A673 (cell line): ENCODE data around the gene VWA5B1. TPM values are rescaled to one million over a fixed set of nuclear protein-coding genes. Genes with fewer than 3 reads are reported as not detected.

Source experiments
- BruUV-seq: library from RNA; stranded (reverse); fragments of 400-500 nt; replicated peaks from 2 replicates; lab custom pipeline; 2021; lab: Mats Ljungman, UMichigan
- CTCF ChIA-PET: fragments of 300-600 bp; sonication (Branson Sonifier 250); formaldehyde crosslinking; loops from one replicate; lab custom pipeline; 2022; ENCODE audit warnings: antibody characterized with exemption; lab: Charles Lee
- POLR2A ChIA-PET: fragments of 300-600 bp; sonication (Branson Sonifier 250); formaldehyde crosslinking; loops from one replicate; lab custom pipeline; 2022; ENCODE audit warnings: antibody characterized with exemption; ENCODE audit not compliant: low non-redundant PET; lab: Charles Lee
- DNase-seq: peaks from one replicate; pipeline ENCODE4 v3.0.0-alpha.2; 2015; ENCODE audit warnings: low spot score
- H3K27ac ChIP-seq: fragments of 200-600 bp; sonication (generic); 2 replicates; pipeline ENCODE4 v1.5.1; 2016; ENCODE audit warnings: mixed run types, low read depth, mild to moderate bottlenecking, mixed read lengths, antibody characterized with exemption, low read length; ENCODE audit not compliant: poor library complexity, severe bottlenecking
- H3K27me3 ChIP-seq: fragments of 200-600 bp; sonication (generic); replicated peaks from 2 replicates; pipeline ENCODE4 v1.6.1; 2017; ENCODE audit warnings: mixed run types, low read depth, mild to moderate bottlenecking, mixed read lengths, antibody characterized with exemption, low read length; ENCODE audit not compliant: insufficient read depth, poor library complexity
- H3K36me3 ChIP-seq: fragments of 200-600 bp; sonication (generic); 2 replicates; pipeline ENCODE4 v1.6.1; 2016; ENCODE audit warnings: mixed run types, mild to moderate bottlenecking, mixed read lengths, antibody characterized with exemption, low read length; ENCODE audit not compliant: insufficient read depth, poor library complexity, severe bottlenecking
- H3K4me1 ChIP-seq: fragments of 200-600 bp; sonication (generic); 2 replicates; pipeline ENCODE4 v1.6.1; 2017; ENCODE audit warnings: mixed run types, mild to moderate bottlenecking, mixed read lengths, antibody characterized with exemption, low read length; ENCODE audit not compliant: insufficient read depth, poor library complexity, severe bottlenecking
- H3K4me3 ChIP-seq: fragments of 200-600 bp; sonication (generic); 2 replicates; pipeline ENCODE4 v1.5.1; 2016; ENCODE audit warnings: low read depth, mixed run types, mild to moderate bottlenecking, mixed read lengths, low read length; ENCODE audit not compliant: poor library complexity, severe bottlenecking
- H3K9me3 ChIP-seq: fragments of 200-600 bp; sonication (generic); 2 replicates; pipeline ENCODE4 v1.6.1; 2016; ENCODE audit warnings: mixed run types, low read depth, mild to moderate bottlenecking, mixed read lengths, antibody characterized with exemption, low read length; ENCODE audit not compliant: poor library complexity, severe bottlenecking
- EZH2 ChIP-seq: fragments of 200-600 bp; sonication (generic); IDR thresholded peaks from 2 replicates; pipeline ENCODE4 v1.6.1; 2017; ENCODE audit warnings: borderline replicate concordance, low read depth, mild to moderate bottlenecking, mixed read lengths, antibody characterized with exemption, low read length; ENCODE audit not compliant: poor library complexity, severe bottlenecking
- intact Hi-C: fragments of 100-400 bp; cut with micrococcal nuclease; formaldehyde crosslinking; loops from one replicate; pipeline ENCODE4 v1.10.0; 2022; ENCODE audit not compliant: unreplicated experiment
- total RNA-seq: library from RNA; stranded (reverse); gene quantifications from 2 replicates; pipeline ENCODE4 v1.2.3, GENCODE V29; 2021
- TF ChIP-seq, protein P1 (sequence below): fragments of 300-800, 200-600 bp; sonication (generic); conservative IDR thresholded peaks from 2 replicates; pipeline ENCODE4 v1.5.1; 2017; ENCODE audit warnings: low read depth, mild to moderate bottlenecking, antibody characterized with exemption, low read length, moderate library complexity, mixed read lengths

Gene VWA5B1
- total RNA-seq, 1 experiment from 2014 or later = not detected

DNA sequence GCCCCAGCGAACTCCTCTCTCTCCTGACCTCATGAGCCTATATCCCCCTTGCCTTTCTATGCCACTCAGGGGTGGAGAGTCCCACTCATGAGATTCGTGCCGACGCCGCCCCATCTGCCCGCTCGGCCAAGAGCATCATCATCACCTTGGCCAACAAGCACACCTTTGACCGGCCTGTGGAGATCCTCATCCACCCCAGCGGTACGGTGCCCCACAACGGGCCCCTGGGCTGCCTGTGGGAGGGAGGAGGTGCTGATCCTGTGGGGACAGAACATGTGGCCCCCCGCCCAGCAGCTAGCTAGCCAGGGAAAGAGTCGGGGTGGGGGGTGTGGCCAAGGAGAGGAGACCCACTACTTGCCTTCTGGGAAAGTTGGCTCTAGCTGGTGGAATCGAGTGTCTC, 27.8 kb downstream of the VWA5B1 start:
- BruUV-seq = no TSS peak
- TF ChIP-seq, protein P1, sequence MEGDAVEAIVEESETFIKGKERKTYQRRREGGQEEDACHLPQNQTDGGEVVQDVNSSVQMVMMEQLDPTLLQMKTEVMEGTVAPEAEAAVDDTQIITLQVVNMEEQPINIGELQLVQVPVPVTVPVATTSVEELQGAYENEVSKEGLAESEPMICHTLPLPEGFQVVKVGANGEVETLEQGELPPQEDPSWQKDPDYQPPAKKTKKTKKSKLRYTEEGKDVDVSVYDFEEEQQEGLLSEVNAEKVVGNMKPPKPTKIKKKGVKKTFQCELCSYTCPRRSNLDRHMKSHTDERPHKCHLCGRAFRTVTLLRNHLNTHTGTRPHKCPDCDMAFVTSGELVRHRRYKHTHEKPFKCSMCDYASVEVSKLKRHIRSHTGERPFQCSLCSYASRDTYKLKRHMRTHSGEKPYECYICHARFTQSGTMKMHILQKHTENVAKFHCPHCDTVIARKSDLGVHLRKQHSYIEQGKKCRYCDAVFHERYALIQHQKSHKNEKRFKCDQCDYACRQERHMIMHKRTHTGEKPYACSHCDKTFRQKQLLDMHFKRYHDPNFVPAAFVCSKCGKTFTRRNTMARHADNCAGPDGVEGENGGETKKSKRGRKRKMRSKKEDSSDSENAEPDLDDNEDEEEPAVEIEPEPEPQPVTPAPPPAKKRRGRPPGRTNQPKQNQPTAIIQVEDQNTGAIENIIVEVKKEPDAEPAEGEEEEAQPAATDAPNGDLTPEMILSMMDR = no peak
- no peak for TF ChIP-seq EZH2
- Histone ChIP-seq H3K4me3 (no peak overlapping the region), H3K27ac (no peak overlapping the region), H3K4me1 (no peaks in the 10 kb centered on the region), H3K27me3 (peaks cover 67% of the 10 kb centered on the region), H3K36me3 (no peaks in the 10 kb centered on the region), H3K9me3 (no peaks in the 10 kb centered on the region)
- no peak for DNase-seq
- ChIA-PET POLR2A (no interaction called here), CTCF (no interaction called here)
- intact Hi-C loops = no loop called here

DNA sequence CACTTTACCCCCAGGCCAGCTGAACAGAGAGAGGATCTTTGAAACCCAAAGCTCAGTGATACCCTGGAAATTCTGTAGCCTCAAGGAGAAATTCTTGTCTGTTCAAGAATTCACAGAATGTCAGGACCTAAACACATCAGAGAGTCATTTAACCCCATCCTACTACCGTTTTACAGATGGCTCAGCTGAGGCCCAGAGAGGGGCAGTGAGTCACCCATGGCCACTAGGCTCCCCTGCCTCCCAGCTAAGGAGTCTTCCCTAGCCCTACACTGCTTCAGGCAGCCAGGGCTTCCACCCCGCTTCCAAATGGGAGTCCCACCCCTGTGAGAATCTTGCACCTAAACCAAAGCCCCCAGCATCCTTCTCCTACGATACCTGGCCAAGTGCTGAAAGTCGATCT, 28.3 kb downstream of the VWA5B1 start:
- Histone ChIP-seq H3K4me1 (no peaks in the 10 kb centered on the region), H3K36me3 (no peaks in the 10 kb centered on the region), H3K9me3 (no peaks in the 10 kb centered on the region), H3K4me3 (no peak overlapping the region), H3K27me3 (peaks cover 71% of the 10 kb centered on the region), H3K27ac (no peak overlapping the region)
- no TSS peak for BruUV-seq
- TF ChIP-seq, protein P1 = no peak
- no peak for TF ChIP-seq EZH2
- DNase-seq = no peak
- intact Hi-C loops = no loop called here
- ChIA-PET POLR2A (no interaction called here), CTCF (no interaction called here)

DNA sequence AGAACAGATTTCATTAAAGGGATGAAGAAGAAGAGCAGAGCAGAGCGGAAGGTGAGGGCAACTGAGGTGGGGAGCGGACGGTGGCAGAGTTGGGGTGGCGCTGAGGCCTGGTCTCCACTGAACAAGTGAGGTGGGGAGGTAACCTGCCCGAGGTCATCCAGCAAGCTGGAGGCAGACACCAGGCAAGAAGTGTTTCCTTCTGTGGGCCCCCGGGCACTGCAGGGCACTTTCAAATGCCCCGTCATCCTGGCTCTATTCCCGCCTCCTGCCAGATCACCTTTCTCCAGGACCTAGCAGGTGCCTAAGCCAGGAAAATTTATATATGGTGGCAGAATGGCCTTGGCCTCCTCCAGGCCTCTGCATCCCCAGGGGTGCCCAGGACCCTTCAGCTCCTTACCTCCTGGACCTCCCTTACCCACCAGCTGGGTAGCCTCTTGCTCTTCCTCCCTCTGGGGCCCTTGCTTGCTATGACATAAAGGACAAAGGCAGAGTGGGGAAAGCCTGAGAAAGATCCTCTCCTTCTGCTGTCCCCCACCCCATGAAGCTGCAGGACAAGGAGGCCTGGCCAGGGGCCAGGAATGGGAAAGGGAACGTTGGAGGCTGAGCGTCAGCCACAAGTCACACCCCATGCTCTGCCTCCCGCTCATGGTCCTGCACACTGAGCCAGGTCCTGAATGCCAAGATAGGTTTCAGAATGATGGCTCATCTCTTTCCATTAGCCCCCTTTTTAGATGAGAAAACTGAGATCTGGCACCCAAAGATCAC, 29.0 kb downstream of the VWA5B1 start:
- ChIA-PET CTCF (no interaction called here), POLR2A (no interaction called here)
- TF ChIP-seq, protein P1 = no peak
- TF ChIP-seq EZH2 = no peak
- Histone ChIP-seq H3K9me3 (no peaks in the 10 kb centered on the region), H3K27me3 (peaks cover 72% of the 10 kb centered on the region), H3K4me3 (no peak overlapping the region), H3K4me1 (no peaks in the 10 kb centered on the region), H3K27ac (no peak overlapping the region), H3K36me3 (no peaks in the 10 kb centered on the region)
- DNase-seq = no peak
- intact Hi-C loops = no loop called here
- no TSS peak for BruUV-seq
